GM12864 (cell line): ENCODE data around the gene MPDZ.
"Not testable (repeated sequence)": the region's sequence is repeated elsewhere in the genome, so short reads cannot be mapped to it uniquely, and the experiment has no call there.

Experiments
- DNase-seq: peaks from one replicate; pipeline ENCODE4 v3.0.0-alpha.2; 2011; ENCODE audit warnings: low read depth
- H3K4me3 ChIP-seq: 2 replicates; pipeline ENCODE4 v1.5.1; 2011; ENCODE audit warnings: mild to moderate bottlenecking, low read depth, low read length, control low read depth
- CTCF ChIP-seq: IDR thresholded peaks from 2 replicates; pipeline ENCODE4 v1.5.1; 2011; ENCODE audit warnings: low read depth, mild to moderate bottlenecking, moderate library complexity, low read length, control low read depth, inconsistent platforms; ENCODE audit errors: missing control alignments

MPDZ gene

GRCh38 chr9:13239660-13240059, 39.8 kb downstream of the MPDZ start:
- H3K4me3 ChIP-seq: no peak overlapping the region
- no peak for TF ChIP-seq CTCF
- no peak for DNase-seq

- no peak for TF ChIP-seq CTCF
- no peak for DNase-seq
- no peak overlapping the region for H3K4me3 ChIP-seq
Observed at GRCh38 chr9:13239208-13239607, 40.3 kb downstream of the MPDZ start.

DNA sequence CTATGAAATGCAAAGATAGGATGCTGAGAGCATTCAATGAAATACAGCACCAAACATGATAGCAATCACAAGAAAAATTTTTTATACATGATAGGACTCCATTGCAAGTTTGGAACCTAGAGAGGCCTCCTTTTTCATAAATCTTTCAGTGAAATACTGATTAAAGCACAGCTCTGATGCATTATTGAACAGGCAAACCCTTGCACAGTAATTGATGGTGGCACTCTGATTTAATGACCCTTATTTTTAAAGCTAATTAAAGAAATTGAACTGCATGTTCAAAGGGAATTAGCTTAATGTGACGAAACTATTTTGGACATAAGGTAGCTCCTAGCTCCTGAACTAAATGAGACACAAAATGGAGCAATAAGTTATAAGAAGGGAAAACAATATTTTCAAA, 44.6 kb downstream of the MPDZ start:
- TF ChIP-seq CTCF: no peak
- DNase-seq: no peak
- H3K4me3 ChIP-seq: no peak overlapping the region

- TF ChIP-seq CTCF: no peak
- H3K4me3 ChIP-seq: no peak overlapping the region
- DNase-seq: no peak
Observed at GRCh38 chr9:13228431-13228830, 51.1 kb downstream of the MPDZ start.

DNA sequence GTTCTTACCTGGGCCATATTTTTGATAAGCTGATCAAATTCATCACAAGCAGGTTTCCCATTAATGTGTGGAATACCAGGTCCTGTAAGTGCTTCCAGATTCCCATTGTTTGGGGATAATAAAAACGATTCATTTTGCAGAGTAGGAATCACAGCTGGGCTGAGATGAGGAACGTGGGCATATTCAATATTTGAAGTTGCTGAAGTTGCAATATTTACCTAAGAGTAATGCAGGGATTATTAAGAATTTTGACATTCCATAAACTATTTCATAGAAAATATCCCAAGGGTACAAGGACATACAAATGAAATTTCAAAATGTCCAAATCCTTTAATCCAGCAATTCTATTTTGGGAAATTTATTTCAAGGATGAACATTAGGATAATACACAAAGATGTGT, 55.1 kb downstream of the MPDZ start:
- H3K4me3 ChIP-seq: no peak overlapping the region
- no peak for DNase-seq
- no peak for TF ChIP-seq CTCF

DNA sequence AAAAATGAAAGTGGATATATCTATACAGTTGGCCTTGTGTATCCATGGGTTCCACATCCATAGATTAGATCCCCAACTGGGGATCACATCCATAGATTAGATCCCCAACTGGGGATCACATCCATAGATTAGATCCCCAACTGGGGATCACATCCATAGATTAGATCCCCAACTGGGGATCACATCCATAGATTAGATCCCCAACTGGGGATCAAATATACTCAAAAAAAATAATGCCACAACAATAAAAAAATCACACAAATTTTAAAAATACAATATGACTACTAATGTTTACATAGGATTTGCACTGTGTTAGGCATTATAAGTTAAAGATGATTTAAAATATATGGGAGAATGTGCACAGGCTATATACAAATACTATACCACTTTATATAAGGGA, 56.8 kb downstream of the MPDZ start:
- H3K4me3 ChIP-seq, DNase-seq: not testable (repeated sequence)

- DNase-seq: no peak
- TF ChIP-seq CTCF: no peak
Observed at GRCh38 chr9:13221741-13222140, 57.8 kb downstream of the MPDZ start.

DNA sequence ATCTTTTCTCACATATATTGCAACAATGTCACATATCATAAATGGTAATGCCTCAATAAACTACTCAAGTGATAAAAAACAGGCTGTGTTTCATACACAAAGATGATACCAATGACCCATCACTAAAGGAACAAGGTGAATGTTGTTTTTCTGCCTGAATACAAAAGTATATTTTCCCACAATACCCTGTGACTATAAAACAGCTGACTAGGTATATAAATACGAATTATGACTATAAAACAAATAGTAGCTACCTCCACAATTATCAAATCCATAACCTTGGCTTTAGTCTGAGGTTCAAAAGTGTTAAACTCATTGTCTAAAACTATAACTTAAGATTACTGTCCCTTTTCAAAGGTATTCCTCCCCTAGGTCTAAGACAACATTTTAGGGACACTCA, 58.7 kb downstream of the MPDZ start:
- no peak for TF ChIP-seq CTCF
- DNase-seq: no peak
- H3K4me3 ChIP-seq: no peak overlapping the region

More at GRCh38 chr9:13221741-13222140, 57.8 kb downstream of the MPDZ start:
- no peak overlapping the region for H3K4me3 ChIP-seq
